ENCODE data around the gene ARSI.

Gene ARSI

GRCh38 chr5:150302301-150303069 is at the start of gene ARSI:
Gene ARSI, minus strand, starts transcription at chr5:150302905. Its CDS starts 532 bp downstream, at chr5:150302373.
- no peak for DNase-seq

GRCh38 chr5:150350524-150351344 is 48.0 kb upstream of the ARSI start:
- no peak for DNase-seq

GRCh38 chr5:150349681-150350275 is 47.1 kb upstream of the ARSI start:
- no peak for DNase-seq

GRCh38 chr5:150347451-150347850 is 44.7 kb upstream of the ARSI start:
- DNase-seq, result no peak

GRCh38 chr5:150347003-150347402 is 44.3 kb upstream of the ARSI start:
- DNase-seq, result no peak

DNA sequence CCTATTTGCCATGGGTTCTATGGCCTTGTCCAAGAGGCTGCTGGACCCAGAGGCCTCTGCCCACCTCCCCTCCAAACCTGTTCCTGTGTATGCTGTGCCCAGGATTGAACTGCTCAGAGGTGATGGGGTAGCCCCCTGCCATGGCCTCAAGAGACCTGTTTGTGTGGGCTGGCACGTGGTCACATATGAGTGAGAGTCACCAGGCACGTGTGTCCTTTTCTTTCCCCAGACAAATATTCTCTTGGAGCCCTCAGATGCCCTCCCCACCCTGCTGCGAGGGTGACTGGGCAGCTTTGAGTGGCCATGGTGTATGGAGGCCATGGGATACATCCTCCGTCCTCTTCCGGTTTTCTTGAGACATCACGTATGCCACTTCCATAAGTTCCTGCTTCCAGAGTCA is 43.9 kb upstream of the ARSI start:
- no peak for DNase-seq

- no peak for DNase-seq
These were observed 43.0 kb upstream of the ARSI start for GRCh38 chr5:150345716-150346115.

DNA sequence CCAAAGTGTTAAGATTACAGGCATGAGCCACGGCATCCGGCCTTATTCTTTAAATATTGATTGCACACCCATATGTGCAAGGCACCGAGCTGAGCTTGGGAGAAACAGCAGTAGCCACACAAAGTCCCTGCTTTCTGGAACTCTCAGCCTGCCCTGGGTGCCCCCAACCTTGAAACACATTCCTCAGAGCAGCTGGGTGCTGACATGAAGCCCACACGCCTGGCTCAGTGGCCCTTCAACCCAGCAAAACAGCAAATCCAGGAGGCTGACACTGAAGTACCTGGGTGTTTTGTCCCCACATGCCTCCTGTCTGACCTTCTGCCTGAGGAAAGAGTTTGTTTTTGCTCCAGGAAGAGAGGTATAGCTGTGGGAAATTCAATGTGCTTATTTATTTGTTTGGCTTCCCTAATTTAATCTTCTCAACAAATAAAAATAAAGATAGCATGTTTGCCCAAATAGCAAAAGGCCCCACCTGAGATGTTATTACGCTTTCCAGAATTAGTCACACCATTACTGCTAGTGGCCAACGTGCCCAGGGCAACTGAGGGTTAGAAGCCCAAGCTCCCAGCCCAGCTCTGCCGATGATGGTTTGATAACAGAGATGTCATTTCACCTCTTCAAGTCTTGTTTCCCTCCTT is 41.4 kb upstream of the ARSI start:
- DNase-seq, result no peak

DNA sequence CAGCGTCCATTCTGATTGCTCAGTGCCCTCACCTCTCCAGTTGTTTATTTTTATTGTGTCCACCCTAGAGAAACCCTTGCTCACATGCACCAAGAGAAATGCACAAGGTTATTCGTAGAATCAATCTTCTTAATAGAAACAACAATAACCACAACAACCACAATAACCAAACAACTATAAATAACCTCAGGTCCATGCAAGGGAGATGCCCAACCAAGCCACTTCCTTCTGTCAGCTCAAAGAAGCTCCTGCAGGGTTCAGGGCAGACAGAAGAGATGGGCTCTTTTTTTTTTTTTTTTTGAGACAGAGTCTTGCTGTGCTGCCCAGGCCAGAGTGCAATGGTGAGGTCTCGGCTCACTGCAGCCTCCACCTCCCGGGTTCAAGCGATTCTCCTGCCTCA is 39.9 kb upstream of the ARSI start:
- no peak for DNase-seq

DNA sequence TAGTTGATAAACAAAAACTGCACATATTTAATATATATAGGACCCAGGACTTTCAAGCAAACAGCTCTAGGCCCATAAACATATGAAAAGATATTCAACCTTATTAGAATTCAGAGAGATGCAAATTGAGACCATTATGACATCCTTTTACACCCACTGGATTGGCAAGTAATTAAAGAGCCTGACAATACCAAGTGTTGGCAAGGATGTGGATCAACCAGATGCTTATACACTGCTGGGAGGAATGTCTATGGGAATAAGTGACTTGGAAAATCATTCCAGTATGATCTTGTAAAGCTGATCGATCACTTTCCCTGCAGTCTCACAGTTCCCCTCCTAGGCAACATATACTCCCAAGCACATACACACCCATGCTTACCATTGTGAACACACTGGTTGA is 39.3 kb upstream of the ARSI start:
- DNase-seq, result no peak

DNA sequence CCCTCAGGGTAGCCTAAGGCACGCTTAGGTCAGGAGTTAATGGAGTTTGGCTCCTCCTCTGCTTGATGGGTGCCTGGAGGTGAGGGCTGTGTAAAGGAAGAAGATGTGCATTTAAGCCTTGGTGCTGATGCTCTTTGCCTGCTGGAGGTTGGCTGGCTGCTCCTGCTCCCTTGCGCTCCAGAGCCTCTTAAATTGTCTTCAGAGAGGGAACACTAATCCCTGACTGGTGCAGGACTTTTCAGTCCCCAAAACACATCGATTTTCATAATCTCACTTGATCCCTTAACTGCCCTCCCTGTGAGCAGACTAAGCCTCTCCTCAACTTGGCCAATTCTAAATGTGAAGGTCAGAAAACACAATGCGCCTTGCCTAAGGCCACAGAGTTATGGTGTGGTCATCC is 38.6 kb upstream of the ARSI start:
- no peak for DNase-seq

- no peak for DNase-seq
These were observed 38.0 kb upstream of the ARSI start for GRCh38 chr5:150340614-150341255.

DNA sequence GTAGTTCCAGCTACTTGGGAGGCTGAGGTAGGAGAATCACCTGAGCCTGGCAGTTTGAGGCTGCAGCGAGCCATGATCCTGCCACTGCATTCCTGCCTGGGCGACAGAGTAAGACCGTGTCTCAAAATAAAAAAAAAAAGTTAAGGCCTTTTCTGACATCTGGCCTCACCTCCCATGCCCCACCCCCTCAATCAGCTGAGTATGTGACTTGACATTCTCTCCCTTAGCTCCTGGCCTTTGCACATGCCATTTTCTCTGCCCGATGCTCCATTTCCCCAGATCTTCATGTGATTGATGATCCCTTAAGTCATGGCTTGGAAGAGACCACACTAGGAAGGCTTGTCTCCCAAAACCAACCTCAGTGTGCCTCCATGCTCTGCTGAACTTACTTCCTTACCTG is 37.1 kb upstream of the ARSI start:
- DNase-seq, result no peak

DNA sequence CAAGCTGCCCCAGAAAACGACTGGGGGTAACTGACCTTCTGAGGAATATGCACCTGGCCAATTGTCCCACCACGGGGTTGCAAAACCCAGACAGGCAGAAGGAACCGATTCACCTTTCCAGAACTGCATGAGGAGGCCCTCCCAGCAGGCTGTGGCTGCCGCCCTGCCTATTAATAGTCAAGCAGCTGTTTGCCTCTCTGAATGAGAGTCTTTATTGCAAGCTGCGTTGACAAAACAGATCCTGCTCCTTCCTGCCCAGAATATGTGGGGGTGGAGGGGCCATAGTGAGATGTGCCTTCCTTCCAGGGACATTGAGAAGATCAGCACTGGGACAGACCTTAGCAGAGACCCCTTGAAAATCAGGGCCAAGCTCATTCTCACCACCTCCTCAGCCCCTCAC is 36.5 kb upstream of the ARSI start:
- DNase-seq, result no peak

DNA sequence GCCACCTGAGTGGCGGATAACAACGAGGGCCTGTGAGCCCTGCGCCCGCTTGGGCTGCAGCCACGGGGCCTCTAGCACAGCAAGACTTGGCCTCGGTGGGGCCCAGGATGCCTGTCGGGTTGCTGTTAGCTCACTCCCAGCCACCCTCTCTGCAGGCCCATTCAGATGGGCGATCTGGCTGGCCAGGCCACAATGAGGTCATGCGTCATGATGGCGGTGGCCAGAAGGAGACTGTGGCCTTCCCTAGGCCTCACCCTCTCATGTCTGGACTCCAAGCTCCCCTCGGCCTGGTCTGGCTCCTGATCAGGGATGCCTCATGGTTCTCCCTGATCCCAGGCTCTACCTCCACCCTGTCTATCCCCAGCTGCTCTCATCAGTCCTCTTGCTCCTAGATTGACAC is 35.8 kb upstream of the ARSI start:
- no peak for DNase-seq

GRCh38 chr5:150335778-150336177 is 33.1 kb upstream of the ARSI start:
- no peak for DNase-seq

GRCh38 chr5:150333400-150333799 is 30.7 kb upstream of the ARSI start:
- no peak for DNase-seq

GRCh38 chr5:150329881-150330876 is 27.5 kb upstream of the ARSI start:
- DNase-seq, result no peak

GRCh38 chr5:150329038-150329437 is 26.3 kb upstream of the ARSI start:
- no peak for DNase-seq

GRCh38 chr5:150328515-150328914 is 25.8 kb upstream of the ARSI start:
- no peak for DNase-seq

- DNase-seq, result no peak
These were observed 24.4 kb upstream of the ARSI start for GRCh38 chr5:150327139-150327538.

- DNase-seq, result no peak
These were observed 24.0 kb upstream of the ARSI start for GRCh38 chr5:150326707-150327106.
